Osteoblast (primary cell): ENCODE results near the gene PTPRD. TPM values are rescaled to one million over a fixed set of nuclear protein-coding genes. Genes with fewer than 3 reads are reported as not detected.

Experiments used
- DNase-seq: peaks from one replicate; pipeline ENCODE4 v3.0.0; 2011; ENCODE audit warnings: low spot score, mixed read lengths; ENCODE audit not compliant: insufficient read length; ENCODE audit errors: missing footprints
- H2AFZ ChIP-seq: 2 replicates; pipeline ENCODE4 v1.6.0; 2011; ENCODE audit warnings: mild to moderate bottlenecking, low read length
- H3K27ac ChIP-seq: 2 replicates; pipeline ENCODE4 v1.5.1; 2011; ENCODE audit warnings: mild to moderate bottlenecking, low read depth, low read length, moderate library complexity
- H3K27me3 ChIP-seq: 2 replicates; pipeline ENCODE4 v1.6.0; 2012; ENCODE audit warnings: mild to moderate bottlenecking, control low read depth, inconsistent platforms, low read length, moderate library complexity; ENCODE audit not compliant: insufficient read depth
- H3K36me3 ChIP-seq: 2 replicates; pipeline ENCODE4 v1.5.1; 2011; ENCODE audit warnings: mild to moderate bottlenecking, low read length, control low read depth, moderate library complexity; ENCODE audit not compliant: insufficient read depth
- H3K4me1 ChIP-seq: 2 replicates; pipeline ENCODE4 v1.5.1; 2011; ENCODE audit warnings: mild to moderate bottlenecking, low read length, control low read depth, moderate library complexity; ENCODE audit not compliant: insufficient read depth
- H3K4me2 ChIP-seq: 2 replicates; pipeline ENCODE4 v1.6.0; 2011; ENCODE audit warnings: mild to moderate bottlenecking, low read length; ENCODE audit not compliant: insufficient read depth
- H3K4me3 ChIP-seq: fragments of 200-600 bp; sonication (generic); 3 replicates; pipeline ENCODE4 v1.5.1; 2012; ENCODE audit warnings: mild to moderate bottlenecking, low read length, inconsistent platforms; ENCODE audit not compliant: insufficient read depth
- H3K79me2 ChIP-seq: 2 replicates; pipeline ENCODE4 v1.6.0; 2012; ENCODE audit warnings: mild to moderate bottlenecking, low read length, control low read depth, inconsistent platforms; ENCODE audit not compliant: insufficient read depth
- H3K9me3 ChIP-seq: 2 replicates; pipeline ENCODE4 v1.5.1; 2011; ENCODE audit warnings: low read depth, low read length, control low read depth
- H4K20me1 ChIP-seq: 2 replicates; pipeline ENCODE4 v1.6.0; 2012; ENCODE audit warnings: mild to moderate bottlenecking, low read length, control low read depth; ENCODE audit not compliant: insufficient read depth
- total RNA-seq: library from RNA; depleted of rRNA; stranded (reverse); fragments of >200 nt; gene quantifications from 2 replicates; pipeline ENCODE4 v1.2.3, GENCODE V29; 2012
- TF ChIP-seq, protein P1 (sequence below): IDR thresholded peaks from 2 replicates; pipeline ENCODE4 v1.5.1; 2011; ENCODE audit warnings: mild to moderate bottlenecking, low read depth, low read length, moderate library complexity; ENCODE audit errors: extremely low read depth

The PTPRD gene
- total RNA-seq, 1 donor = 23.9 TPM

DNA sequence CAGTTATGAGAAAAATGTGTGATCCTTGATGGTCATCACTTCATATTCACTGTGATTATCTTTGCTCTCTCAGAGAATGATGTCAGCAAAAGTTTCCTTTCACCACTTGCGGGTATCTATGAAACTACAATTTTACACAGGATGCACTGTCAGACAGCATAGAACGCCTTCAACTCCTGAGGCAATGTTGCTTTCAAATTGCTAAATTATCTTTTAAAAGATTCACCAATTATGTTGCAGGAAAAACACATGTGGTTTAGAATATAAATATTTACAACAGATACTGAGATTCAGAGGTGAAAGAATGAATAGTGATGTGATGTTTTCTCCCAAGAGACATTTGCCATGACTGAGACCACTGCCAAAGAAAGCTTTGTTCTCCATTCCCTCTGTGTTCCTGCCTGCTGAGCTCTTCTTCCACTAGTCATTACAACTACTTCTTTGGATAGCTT, 1933.4 kb downstream of the PTPRD start:
- TF ChIP-seq, protein P1, sequence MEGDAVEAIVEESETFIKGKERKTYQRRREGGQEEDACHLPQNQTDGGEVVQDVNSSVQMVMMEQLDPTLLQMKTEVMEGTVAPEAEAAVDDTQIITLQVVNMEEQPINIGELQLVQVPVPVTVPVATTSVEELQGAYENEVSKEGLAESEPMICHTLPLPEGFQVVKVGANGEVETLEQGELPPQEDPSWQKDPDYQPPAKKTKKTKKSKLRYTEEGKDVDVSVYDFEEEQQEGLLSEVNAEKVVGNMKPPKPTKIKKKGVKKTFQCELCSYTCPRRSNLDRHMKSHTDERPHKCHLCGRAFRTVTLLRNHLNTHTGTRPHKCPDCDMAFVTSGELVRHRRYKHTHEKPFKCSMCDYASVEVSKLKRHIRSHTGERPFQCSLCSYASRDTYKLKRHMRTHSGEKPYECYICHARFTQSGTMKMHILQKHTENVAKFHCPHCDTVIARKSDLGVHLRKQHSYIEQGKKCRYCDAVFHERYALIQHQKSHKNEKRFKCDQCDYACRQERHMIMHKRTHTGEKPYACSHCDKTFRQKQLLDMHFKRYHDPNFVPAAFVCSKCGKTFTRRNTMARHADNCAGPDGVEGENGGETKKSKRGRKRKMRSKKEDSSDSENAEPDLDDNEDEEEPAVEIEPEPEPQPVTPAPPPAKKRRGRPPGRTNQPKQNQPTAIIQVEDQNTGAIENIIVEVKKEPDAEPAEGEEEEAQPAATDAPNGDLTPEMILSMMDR = no peak
- H3K4me3 ChIP-seq = no peak overlapping the region
- H3K4me2 ChIP-seq = no peak overlapping the region
- H3K79me2 ChIP-seq = no peaks in the 10 kb centered on the region
- H2AFZ ChIP-seq = no peak overlapping the region
- no peaks in the 10 kb centered on the region for H4K20me1 ChIP-seq
- H3K4me1 ChIP-seq = no peaks in the 10 kb centered on the region
- H3K9me3 ChIP-seq = no peaks in the 10 kb centered on the region
- H3K27me3 ChIP-seq = no peaks in the 10 kb centered on the region
- no peak overlapping the region for H3K27ac ChIP-seq
- no peak for DNase-seq
- no peaks in the 10 kb centered on the region for H3K36me3 ChIP-seq

DNA sequence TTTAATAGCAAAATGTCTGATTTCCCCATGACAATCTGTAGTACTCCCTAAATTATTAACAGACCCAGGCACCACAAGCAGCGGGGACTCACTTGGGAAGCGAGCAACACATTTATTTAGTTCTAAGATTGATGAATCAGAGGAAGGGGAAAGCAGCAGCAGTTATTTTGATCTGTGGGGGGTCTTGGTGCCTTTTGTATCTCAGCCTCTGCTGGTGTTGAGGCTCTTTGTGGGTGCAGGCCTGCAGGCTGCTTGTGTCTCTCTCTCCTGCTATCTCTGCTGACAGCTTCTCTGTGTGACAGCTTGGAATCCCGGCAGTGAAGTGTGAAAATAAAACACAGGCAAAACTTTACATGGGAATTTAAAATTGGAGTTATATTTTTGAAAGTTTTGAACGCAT, 1935.1 kb downstream of the PTPRD start:
- Histone ChIP-seq H3K27me3 (no peaks in the 10 kb centered on the region), H3K4me2 (no peak overlapping the region), H4K20me1 (no peaks in the 10 kb centered on the region), H3K36me3 (no peaks in the 10 kb centered on the region), H3K27ac (no peak overlapping the region), H3K9me3 (no peaks in the 10 kb centered on the region), H3K79me2 (no peaks in the 10 kb centered on the region), H3K4me1 (no peaks in the 10 kb centered on the region), H2AFZ (no peak overlapping the region), H3K4me3 (no peak overlapping the region)
- DNase-seq = no peak
- TF ChIP-seq, protein P1 = no peak

DNA sequence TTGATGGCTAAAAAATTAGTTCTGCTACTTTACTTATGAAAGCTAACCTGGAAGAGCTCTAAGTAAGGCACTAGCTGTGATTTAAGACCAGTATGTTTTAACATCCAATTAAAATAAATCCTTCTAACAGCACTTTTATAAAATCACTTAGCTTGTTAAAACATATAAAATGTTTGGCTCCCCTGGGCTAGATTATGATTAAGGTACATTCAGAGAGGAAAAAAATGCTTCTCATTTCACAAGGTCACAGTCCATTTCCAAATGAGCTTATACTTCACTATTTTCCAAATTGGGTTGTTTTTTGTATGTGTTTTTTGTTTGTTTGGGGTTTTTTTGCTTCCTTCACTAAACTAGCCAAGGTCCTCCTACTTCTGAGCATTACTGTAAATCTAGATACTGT, 1938.3 kb downstream of the PTPRD start:
- no peak overlapping the region for H2AFZ ChIP-seq
- no peak overlapping the region for H3K4me3 ChIP-seq
- no peak overlapping the region for H3K27ac ChIP-seq
- no peaks in the 10 kb centered on the region for H3K79me2 ChIP-seq
- no peaks in the 10 kb centered on the region for H3K4me1 ChIP-seq
- H3K36me3 ChIP-seq = no peaks in the 10 kb centered on the region
- no peak overlapping the region for H3K4me2 ChIP-seq
- H3K27me3 ChIP-seq = no peaks in the 10 kb centered on the region
- no peaks in the 10 kb centered on the region for H4K20me1 ChIP-seq
- no peaks in the 10 kb centered on the region for H3K9me3 ChIP-seq
- TF ChIP-seq, protein P1 = no peak
- no peak for DNase-seq

DNA sequence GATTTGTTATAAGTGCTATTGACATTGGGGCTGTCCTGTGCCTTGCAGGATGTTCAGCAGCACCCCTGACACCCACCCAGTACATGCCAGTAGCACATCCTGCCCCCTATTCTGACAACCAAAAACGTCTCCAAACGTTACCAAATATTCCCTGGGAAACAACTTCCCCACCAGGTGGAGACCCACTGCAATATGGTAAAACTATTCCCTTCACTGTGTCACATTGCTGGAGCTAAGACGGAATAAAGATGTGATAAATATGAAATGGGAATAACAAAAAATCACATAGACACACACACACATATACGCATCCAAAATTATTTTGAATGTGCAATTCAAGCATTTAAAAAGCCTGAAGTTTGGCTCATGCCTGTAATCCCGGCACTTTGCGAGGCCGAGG, 1939.0 kb downstream of the PTPRD start:
- Histone ChIP-seq H3K79me2 (no peaks in the 10 kb centered on the region), H3K9me3 (no peaks in the 10 kb centered on the region), H2AFZ (no peak overlapping the region), H3K4me2 (no peak overlapping the region), H3K4me3 (no peak overlapping the region), H3K4me1 (no peaks in the 10 kb centered on the region), H3K27me3 (no peaks in the 10 kb centered on the region), H3K36me3 (no peaks in the 10 kb centered on the region), H3K27ac (no peak overlapping the region), H4K20me1 (no peaks in the 10 kb centered on the region)
- TF ChIP-seq, protein P1 = no peak
- no peak for DNase-seq
